Upper lobe of right lung (tissue), 1 donor: ENCODE results near the gene TIPARP. TPM values are rescaled to one million over a fixed set of nuclear protein-coding genes. Genes with fewer than 3 reads are reported as not detected.

Source experiments
- ATAC-seq: fragments of 200-7000 bp; cut with Tn5 transposase; one replicate; pipeline ENCODE4 v1.9.1; 2020; ENCODE audit warnings: mild to moderate bottlenecking, moderate library complexity
- DNase-seq: peaks from one replicate; pipeline ENCODE4 v3.0.0-alpha.2; 2020
- H3K27ac ChIP-seq: fragments of 200-600 bp; one replicate; pipeline ENCODE4 v1.8.0; 2022
- H3K27me3 ChIP-seq: fragments of 200-600 bp; one replicate; pipeline ENCODE4 v1.8.0; 2022; ENCODE audit warnings: mild to moderate bottlenecking
- H3K36me3 ChIP-seq: fragments of 200-600 bp; one replicate; pipeline ENCODE4 v1.8.0; 2022
- H3K4me1 ChIP-seq: fragments of 200-600 bp; one replicate; pipeline ENCODE4 v1.8.0; 2022
- H3K4me3 ChIP-seq: fragments of 200-600 bp; one replicate; pipeline ENCODE4 v1.8.0; 2022; ENCODE audit warnings: mild to moderate bottlenecking
- H3K9me3 ChIP-seq: fragments of 200-600 bp; one replicate; pipeline ENCODE4 v1.8.0; 2022
- intact Hi-C: fragments of 100-400 bp; cut with DNase I; formaldehyde crosslinking; loops from one replicate; pipeline ENCODE4 v1.11.0; 2022
- total RNA-seq: library from RNA; stranded (reverse); fragmentation: NEBNext Ultra II Directional; extraction: Animal tissue kit (Norgen Biotek cat#: 25700); gene quantifications from one replicate; pipeline ENCODE4 v1.2.1, GENCODE V29; 2021
- TF ChIP-seq, protein P1 (sequence below): fragments of 200-600 bp; IDR thresholded peaks from one replicate; pipeline ENCODE4 v1.8.0; 2022; ENCODE audit warnings: antibody characterized with exemption
- donor health status: DM: no; HTN: yes; CAD: no; lungs with severe emphysema.

Gene TIPARP
- total RNA-seq, 1 donor from 2014 or later: 56.9 TPM

DNA sequence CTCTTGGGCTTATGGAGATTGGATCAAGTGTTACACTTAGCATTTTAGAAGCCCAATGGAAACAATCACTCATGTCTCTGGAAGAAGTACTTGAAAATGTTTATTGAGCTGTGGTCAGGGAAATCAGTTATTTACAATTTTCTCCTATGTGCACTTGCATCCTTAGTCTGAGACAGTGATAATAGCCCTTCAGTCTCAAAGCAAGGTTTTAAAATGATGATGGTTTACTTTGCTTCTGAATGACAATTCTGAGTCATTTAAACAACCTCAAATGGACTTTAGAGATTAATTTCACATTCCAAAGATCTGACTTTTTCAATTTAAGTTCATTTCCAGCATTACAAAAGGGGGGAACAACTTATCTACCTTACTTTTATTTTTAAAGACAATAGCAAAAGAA lies 20.1 kb downstream of the TIPARP start:
- intact Hi-C loops: loop anchor here (10.0 kb wide), 1 partner anchor 110 kb away; no protein-coding TSS in a partner anchor
- H3K4me3 ChIP-seq: no peak overlapping the region
- no peak overlapping the region for H3K27ac ChIP-seq
- no peaks in the 10 kb centered on the region for H3K27me3 ChIP-seq
- H3K9me3 ChIP-seq: no peaks in the 10 kb centered on the region
- H3K36me3 ChIP-seq: peaks cover 56% of the 10 kb centered on the region
- DNase-seq (no peak), ATAC-seq (no peak)
- TF ChIP-seq, protein P1, sequence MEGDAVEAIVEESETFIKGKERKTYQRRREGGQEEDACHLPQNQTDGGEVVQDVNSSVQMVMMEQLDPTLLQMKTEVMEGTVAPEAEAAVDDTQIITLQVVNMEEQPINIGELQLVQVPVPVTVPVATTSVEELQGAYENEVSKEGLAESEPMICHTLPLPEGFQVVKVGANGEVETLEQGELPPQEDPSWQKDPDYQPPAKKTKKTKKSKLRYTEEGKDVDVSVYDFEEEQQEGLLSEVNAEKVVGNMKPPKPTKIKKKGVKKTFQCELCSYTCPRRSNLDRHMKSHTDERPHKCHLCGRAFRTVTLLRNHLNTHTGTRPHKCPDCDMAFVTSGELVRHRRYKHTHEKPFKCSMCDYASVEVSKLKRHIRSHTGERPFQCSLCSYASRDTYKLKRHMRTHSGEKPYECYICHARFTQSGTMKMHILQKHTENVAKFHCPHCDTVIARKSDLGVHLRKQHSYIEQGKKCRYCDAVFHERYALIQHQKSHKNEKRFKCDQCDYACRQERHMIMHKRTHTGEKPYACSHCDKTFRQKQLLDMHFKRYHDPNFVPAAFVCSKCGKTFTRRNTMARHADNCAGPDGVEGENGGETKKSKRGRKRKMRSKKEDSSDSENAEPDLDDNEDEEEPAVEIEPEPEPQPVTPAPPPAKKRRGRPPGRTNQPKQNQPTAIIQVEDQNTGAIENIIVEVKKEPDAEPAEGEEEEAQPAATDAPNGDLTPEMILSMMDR: no peak
- H3K4me1 ChIP-seq: peaks cover 30% of the 10 kb centered on the region

DNA sequence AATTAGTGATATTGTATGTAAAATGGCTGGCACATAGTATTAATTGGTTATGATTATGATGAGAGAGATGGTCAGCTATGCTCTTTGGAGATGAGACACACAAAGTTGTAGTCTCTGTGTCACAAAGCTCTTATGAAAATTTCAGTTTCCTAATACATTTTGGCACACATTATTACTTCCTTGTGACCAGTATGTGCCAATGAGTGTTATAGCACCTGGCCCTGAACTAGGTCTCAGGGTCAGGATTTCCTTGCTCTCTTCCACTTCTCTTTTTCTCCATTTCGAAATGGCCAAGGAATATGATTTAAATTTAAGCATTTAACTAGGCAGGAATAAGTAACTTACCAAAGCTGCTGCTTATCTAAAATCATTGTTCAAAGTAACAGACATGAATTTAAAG lies 28.0 kb downstream of the TIPARP start:
- intact Hi-C loops: no loop called here
- ATAC-seq: peak; percentile 80
- H3K36me3 ChIP-seq: peaks cover 66% of the 10 kb centered on the region

DNA sequence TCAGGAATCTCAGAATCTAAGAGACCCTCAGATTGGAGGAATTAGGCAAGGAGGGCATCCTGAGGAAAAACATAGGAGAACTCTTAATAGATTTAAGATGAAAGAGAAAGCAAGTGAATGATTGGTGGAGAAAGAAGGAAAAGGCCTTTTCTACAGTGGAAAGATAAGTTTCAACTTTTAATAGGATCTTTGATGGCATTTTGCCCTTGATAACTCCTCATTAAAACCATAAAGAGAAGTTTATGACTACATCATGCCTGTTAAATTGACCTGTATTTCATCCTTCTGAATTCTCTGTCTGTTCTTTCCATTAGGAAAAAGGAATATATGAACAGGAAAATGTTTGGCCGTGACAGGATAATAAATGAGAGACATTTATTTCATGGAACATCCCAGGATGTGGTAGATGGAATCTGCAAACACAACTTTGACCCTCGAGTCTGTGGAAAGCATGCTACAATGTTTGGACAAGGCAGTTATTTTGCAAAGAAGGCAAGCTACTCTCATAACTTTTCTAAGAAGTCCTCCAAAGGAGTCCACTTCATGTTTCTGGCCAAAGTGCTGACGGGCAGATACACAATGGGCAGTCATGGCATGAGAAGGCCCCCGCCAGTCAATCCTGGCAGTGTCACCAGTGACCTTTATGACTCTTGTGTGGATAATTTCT lies 30.1 kb downstream of the TIPARP start:
- TF ChIP-seq, protein P1: no peak
- H3K4me3 ChIP-seq: no peak overlapping the region
- no peak for DNase-seq
- no peaks in the 10 kb centered on the region for H3K9me3 ChIP-seq
- intact Hi-C loops: no loop called here
- ATAC-seq: no peak
- H3K27ac ChIP-seq: no peak overlapping the region
- no peaks in the 10 kb centered on the region for H3K27me3 ChIP-seq
- peaks cover 20% of the 10 kb centered on the region for H3K4me1 ChIP-seq
- peaks cover 56% of the 10 kb centered on the region for H3K36me3 ChIP-seq

More for the DNA sequence above, 28.0 kb downstream of the TIPARP start:
- Histone ChIP-seq H3K4me1 (peaks cover 20% of the 10 kb centered on the region), H3K27me3 (no peaks in the 10 kb centered on the region), H3K27ac (no peak overlapping the region), H3K4me3 (no peak overlapping the region), H3K9me3 (no peaks in the 10 kb centered on the region)
- TF ChIP-seq, protein P1: no peak
- DNase-seq: no peak

DNA sequence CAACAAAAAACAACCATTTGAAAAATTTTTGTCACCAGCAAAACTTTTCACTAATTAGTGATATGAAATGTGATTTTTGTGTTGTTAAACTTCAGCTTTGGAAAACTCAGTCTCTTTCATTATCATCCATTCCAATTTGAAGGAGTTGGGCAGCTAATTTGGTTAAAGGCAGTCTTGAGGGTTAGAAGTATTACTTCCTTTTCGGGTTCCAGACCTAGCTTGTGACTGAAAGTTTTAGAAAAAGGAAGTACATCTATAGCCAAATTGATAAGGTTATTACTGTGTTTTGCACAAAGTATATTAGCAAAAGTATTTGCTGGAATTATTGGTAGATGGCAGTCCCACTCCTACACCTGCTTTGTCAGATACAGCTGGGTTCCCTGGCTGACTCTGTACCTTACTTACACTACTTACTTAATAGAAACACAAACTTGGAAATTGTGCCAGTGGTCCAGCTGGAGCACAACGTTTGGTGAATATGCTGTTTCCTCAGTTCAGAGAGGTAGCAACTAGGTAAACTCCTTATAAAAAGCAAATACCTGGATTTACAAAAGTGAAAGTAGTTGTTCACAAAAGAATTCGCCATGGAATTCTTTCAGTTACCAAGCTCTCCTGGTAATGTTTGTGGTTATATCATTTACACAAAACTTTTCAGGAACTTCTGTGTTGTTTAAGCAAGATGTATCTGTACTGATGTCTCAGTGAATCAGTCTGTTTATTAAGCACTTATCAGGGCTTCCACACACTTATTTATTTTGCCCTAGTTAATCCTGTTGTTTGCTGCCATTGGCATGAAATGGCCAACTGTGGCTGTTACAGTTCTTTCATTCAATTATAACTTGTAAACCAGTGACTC lies 31.6 kb downstream of the TIPARP start:
- Histone ChIP-seq H3K27ac (peak overlapping the region; percentile 34), H3K4me3 (peak overlapping the region; percentile 11), H3K4me1 (peaks cover 20% of the 10 kb centered on the region), H3K36me3 (peaks cover 66% of the 10 kb centered on the region), H3K27me3 (no peaks in the 10 kb centered on the region), H3K9me3 (no peaks in the 10 kb centered on the region)
- DNase-seq (no peak), ATAC-seq (peak; percentile 55)
- TF ChIP-seq, protein P1: no peak
- intact Hi-C loops: no loop called here

DNA sequence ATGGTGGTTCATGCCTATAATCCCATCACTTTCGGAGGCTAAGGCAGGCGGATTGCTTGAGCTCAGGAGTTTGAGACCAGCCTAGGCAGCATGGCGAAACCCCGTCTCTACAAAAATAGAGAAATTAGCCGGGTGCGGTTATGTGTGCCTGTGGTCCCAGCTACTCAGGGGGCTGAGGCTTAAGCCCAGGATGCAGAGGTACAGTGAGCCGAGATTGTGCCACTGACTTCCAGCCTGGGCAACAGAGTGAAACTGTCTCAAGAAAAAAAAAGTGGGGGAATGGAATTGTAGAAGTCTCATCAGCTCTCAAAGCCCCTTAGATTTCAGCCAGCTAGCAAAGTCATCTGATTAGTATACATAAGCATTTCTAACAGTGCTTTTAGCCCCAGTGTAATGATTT lies 33.2 kb downstream of the TIPARP start:
- Histone ChIP-seq H3K36me3 (peaks cover 67% of the 10 kb centered on the region), H3K4me1 (peaks cover 20% of the 10 kb centered on the region), H3K4me3 (no peak overlapping the region), H3K9me3 (no peaks in the 10 kb centered on the region), H3K27me3 (no peaks in the 10 kb centered on the region), H3K27ac (no peak overlapping the region)
- DNase-seq (no peak), ATAC-seq (no peak)
- intact Hi-C loops: no loop called here
- TF ChIP-seq, protein P1: no peak
